ENCODE measurements around the gene PIGH. TPM values are rescaled to one million over a fixed set of nuclear protein-coding genes. Genes with fewer than 3 reads are reported as not detected.
"Not testable (repeated sequence)": the region's sequence is repeated elsewhere in the genome, so short reads cannot be mapped to it uniquely, and the experiment has no call there.

PIGH gene
- total RNA-seq, 4 donors from 2014 or later: 43.0 to 103 (median 63.1) TPM

DNA sequence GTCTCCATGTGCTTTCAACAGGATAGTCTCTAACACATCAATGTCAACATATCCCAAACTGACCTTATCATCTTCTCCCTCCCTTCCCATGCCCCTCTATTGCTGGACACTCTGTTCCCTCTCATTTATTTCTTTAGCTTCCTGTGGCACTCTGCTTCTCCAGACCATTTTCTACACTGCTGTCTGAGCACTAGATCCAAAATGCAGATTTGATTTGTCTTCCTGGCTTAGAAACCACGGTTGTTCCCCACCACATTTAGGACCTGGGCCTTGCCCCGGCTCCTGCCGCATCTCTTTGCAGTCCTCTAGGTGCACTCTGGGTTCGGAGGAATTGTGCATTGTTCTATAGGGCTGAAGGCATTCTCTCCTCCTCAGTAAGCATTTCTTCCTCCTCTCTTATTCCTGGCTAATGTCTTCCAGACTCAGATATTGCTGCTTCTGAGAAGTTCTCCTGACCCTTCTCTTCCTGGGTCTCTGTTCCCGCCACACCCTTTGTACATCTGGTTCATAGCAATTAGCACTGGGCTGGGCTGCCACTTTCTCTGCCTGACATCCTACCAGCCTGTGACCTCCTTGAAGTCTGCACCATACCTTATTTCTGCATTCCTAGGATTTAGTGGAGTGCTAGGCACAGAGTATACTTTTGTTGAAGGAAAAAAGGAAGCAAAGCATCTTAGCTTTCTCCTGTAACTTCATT, 33.5 kb upstream of the PIGH start:
- TF ChIP-seq, protein P1, sequence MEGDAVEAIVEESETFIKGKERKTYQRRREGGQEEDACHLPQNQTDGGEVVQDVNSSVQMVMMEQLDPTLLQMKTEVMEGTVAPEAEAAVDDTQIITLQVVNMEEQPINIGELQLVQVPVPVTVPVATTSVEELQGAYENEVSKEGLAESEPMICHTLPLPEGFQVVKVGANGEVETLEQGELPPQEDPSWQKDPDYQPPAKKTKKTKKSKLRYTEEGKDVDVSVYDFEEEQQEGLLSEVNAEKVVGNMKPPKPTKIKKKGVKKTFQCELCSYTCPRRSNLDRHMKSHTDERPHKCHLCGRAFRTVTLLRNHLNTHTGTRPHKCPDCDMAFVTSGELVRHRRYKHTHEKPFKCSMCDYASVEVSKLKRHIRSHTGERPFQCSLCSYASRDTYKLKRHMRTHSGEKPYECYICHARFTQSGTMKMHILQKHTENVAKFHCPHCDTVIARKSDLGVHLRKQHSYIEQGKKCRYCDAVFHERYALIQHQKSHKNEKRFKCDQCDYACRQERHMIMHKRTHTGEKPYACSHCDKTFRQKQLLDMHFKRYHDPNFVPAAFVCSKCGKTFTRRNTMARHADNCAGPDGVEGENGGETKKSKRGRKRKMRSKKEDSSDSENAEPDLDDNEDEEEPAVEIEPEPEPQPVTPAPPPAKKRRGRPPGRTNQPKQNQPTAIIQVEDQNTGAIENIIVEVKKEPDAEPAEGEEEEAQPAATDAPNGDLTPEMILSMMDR (IDR thresholded peaks at IDR 0.05): no peak
- no peak for TF ChIP-seq POLR2A (IDR thresholded peaks at IDR 0.05)
- H3K27me3 ChIP-seq: no peaks in the 10 kb centered on the region
- intact Hi-C loops (cut with DNase I): no loop called here
- H3K36me3 ChIP-seq: no peaks in the 10 kb centered on the region
- H3K4me1 ChIP-seq: peaks cover 26 to 50% of the 10 kb centered on the region in 2 donors
- no peak overlapping the region for H3K27ac ChIP-seq
- DNase-seq: no peak
- H3K4me3 ChIP-seq (replicated peaks in 1 of 3): no peak overlapping the region
- WGBS, 2 donors: 94% methylated on average over 5 of the region's 5 CpGs
- H3K9me3 ChIP-seq: no peaks in the 10 kb centered on the region

DNA sequence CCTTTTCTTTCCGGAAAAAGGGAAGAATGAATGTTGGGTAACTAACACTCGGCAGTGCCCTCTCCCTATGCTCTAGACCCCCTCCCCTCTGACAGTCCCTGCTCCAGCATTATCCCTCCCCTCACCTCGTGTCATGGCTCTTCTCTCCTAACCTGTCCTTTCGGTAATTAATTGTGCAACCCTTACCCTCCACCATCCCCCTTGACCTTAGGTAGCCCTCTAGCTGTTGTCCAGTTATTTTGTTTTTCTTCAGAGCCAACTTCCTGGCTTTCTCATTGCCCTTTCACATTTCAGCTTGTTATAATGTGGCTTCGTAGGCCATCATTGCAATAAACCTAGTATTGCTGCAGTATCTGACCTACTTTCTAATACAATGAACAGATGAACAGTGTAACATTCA, 30.9 kb upstream of the PIGH start:
- Histone ChIP-seq H3K36me3 (no peaks in the 10 kb centered on the region), H3K4me3 (replicated peaks in 1 of 3) (no peak overlapping the region), H3K27ac (no peak overlapping the region), H3K27me3 (no peaks in the 10 kb centered on the region), H3K4me1 (peaks cover 7 to 30% of the 10 kb centered on the region in 2 donors), H3K9me3 (no peaks in the 10 kb centered on the region)
- no peak for DNase-seq
- intact Hi-C loops (cut with DNase I): no loop called here
- 81 to 88% methylated on average over 5 of the region's 5 CpGs for WGBS, 2 donors
- TF ChIP-seq POLR2A (IDR thresholded peaks at IDR 0.05): no peak
- TF ChIP-seq, protein P1 (IDR thresholded peaks at IDR 0.05): no peak

DNA sequence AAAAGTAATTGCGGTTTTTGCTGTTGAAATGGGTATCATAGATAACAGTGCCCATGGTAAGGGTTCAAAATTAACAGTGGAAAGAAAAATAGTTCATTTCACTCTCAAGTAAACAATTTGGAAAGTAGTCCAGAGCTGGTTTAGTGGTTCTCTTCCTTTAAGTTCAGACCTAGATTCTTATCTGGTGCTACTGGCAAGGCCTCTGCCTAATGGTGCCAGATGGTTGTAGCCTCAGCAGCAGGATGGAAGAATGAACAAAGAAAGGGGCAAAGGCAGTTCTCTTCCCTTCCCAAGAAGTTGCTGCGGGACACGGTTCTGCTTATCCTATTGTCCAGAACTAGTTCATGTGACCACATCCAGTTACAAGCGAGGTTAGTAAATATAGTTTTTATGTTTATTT, 30.1 kb upstream of the PIGH start:
- TF ChIP-seq, protein P1 (IDR thresholded peaks at IDR 0.05): no peak
- TF ChIP-seq POLR2A (IDR thresholded peaks at IDR 0.05): no peak
- no peak overlapping the region for H3K4me3 ChIP-seq (replicated peaks in 1 of 3)
- no peak for DNase-seq
- H3K27ac ChIP-seq: no peak overlapping the region
- no peaks in the 10 kb centered on the region for H3K36me3 ChIP-seq
- 93 to 94% methylated on average over 4 of the region's 4 CpGs for WGBS, 2 donors
- H3K4me1 ChIP-seq: peaks cover 0 to 23% of the 10 kb centered on the region in 2 donors
- no peaks in the 10 kb centered on the region for H3K27me3 ChIP-seq
- H3K9me3 ChIP-seq: no peaks in the 10 kb centered on the region
- intact Hi-C loops (cut with DNase I): no loop called here

DNA sequence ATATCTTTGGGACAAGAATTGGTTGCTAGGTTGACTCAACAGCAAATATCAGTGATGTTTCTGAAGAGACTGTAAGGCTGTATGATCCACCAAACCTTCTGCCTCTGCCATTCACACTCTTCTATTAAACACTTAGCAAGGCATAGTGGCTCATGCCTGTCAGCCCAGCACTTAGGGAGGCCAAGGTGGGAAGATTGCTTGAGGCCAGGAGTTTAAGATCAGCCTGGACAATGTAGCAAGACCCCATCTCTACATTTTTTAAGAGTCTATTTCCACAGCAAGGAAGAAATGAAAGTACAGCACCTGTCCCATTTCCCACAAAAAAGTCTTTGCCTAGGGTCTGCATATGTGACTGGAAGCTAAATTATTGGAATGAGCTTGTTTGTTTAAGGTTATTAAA, 27.5 kb upstream of the PIGH start:
- intact Hi-C loops (cut with DNase I): no loop called here
- TF ChIP-seq, protein P1 (IDR thresholded peaks at IDR 0.05): no peak
- TF ChIP-seq POLR2A (IDR thresholded peaks at IDR 0.05): no peak
- Histone ChIP-seq H3K4me1 (peaks cover 15 to 24% of the 10 kb centered on the region in 2 donors), H3K27ac (peak overlapping the region in 1 of 3 donors; percentile 0), H3K4me3 (replicated peaks in 1 of 3) (no peak overlapping the region), H3K27me3 (no peaks in the 10 kb centered on the region), H3K36me3 (no peaks in the 10 kb centered on the region), H3K9me3 (no peaks in the 10 kb centered on the region)
- DNase-seq: no peak

DNA sequence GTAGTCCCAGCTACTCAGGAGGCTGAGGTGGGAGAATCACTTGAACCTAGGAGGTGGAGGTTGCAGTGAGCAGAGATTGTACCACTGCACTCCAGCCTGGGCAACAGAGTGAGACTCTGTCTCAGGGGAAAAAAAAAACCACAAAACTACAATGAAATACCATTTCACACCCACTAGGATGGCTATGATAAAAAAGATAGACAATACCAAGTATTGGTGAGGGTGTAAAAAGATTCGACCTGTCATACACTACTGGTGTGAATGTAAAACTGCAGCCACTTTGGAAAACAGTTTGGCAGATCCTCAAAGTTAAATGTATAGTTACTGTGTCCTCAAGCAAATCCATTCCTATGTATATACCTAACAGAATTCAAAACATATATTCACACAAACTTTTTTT, 26.1 kb upstream of the PIGH start:
- WGBS, 2 donors: 87 to 92% methylated on average over 1 of the region's 1 CpG
- H3K4me1 ChIP-seq: peaks cover 22 to 35% of the 10 kb centered on the region in 2 donors
- H3K27ac ChIP-seq; H3K27me3 ChIP-seq; H3K36me3 ChIP-seq; DNase-seq; intact Hi-C loops (cut with DNase I); H3K4me3 ChIP-seq (replicated peaks in 1 of 3); H3K9me3 ChIP-seq: not testable (repeated sequence)

Data from thyroid gland (tissue), 4 donors.